LNCaP clone FGC (cell line): ENCODE results near the gene REV3L.

Experiments
- DNase-seq: peaks from one replicate; pipeline ENCODE4 v3.0.0-alpha.2; 2011; ENCODE audit warnings: low read depth
- H3K4me3 ChIP-seq: 2 replicates; pipeline ENCODE4 v1.5.1; 2011; ENCODE audit warnings: mild to moderate bottlenecking, low read depth, low read length, control low read depth
- TF ChIP-seq, protein P1 (sequence below): IDR thresholded peaks from 2 replicates; pipeline ENCODE4 v1.5.1; 2012; ENCODE audit warnings: mild to moderate bottlenecking; ENCODE audit not compliant: control insufficient read depth, insufficient read depth; ENCODE audit errors: extremely low read depth

The REV3L gene

GRCh38 chr6:111416529-111416928 is 66.5 kb downstream of the REV3L start:
- TF ChIP-seq, protein P1, sequence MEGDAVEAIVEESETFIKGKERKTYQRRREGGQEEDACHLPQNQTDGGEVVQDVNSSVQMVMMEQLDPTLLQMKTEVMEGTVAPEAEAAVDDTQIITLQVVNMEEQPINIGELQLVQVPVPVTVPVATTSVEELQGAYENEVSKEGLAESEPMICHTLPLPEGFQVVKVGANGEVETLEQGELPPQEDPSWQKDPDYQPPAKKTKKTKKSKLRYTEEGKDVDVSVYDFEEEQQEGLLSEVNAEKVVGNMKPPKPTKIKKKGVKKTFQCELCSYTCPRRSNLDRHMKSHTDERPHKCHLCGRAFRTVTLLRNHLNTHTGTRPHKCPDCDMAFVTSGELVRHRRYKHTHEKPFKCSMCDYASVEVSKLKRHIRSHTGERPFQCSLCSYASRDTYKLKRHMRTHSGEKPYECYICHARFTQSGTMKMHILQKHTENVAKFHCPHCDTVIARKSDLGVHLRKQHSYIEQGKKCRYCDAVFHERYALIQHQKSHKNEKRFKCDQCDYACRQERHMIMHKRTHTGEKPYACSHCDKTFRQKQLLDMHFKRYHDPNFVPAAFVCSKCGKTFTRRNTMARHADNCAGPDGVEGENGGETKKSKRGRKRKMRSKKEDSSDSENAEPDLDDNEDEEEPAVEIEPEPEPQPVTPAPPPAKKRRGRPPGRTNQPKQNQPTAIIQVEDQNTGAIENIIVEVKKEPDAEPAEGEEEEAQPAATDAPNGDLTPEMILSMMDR: no peak
- no peak overlapping the region for H3K4me3 ChIP-seq
- DNase-seq: no peak

DNA sequence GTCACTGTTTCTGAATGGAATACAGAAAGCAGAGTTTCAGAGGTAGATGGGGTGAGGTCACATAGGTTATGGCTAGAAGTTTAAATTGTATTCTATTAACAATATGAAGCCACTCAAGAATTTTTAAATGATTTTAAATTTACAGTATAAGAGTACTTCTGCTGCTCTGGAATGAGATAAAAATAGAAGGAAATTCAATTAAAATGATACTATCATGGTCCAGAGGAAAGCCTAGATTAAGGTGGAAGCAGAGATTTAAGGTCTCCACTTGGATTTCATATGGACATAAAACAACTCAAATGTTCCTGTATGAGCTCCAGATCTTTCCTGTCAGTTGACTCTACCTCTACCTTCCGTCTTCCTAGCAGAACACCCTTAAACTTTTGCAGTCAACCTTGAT is 68.6 kb downstream of the REV3L start:
- DNase-seq: no peak
- TF ChIP-seq, protein P1: no peak

GRCh38 chr6:111411978-111412566 is 70.9 kb downstream of the REV3L start:
- TF ChIP-seq, protein P1: no peak
- DNase-seq: no peak
- H3K4me3 ChIP-seq: no peak overlapping the region

More for the DNA sequence above, 68.6 kb downstream of the REV3L start:
- H3K4me3 ChIP-seq: no peak overlapping the region

GRCh38 chr6:111411046-111411445 is 72.0 kb downstream of the REV3L start:
- H3K4me3 ChIP-seq: no peak overlapping the region
- TF ChIP-seq, protein P1: no peak
- DNase-seq: no peak

DNA sequence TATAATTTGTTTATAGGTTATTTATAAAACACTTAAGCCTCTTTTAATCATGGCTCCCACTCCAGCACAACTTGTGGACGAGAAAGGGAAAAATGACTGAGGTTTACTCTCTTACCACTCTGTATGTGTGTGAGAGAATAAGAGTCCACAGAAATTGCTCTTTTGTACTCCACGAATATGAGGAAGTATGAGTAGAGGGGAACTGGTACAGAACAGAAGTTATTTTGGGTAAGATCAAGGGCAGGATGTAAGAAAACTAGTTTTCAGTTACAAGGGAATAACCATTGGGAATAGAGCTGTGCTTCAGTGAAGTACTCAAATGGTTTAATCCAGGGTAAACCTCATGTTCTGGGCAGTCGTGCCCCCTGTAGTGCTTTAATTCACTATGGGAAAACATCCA is 72.6 kb downstream of the REV3L start:
- no peak overlapping the region for H3K4me3 ChIP-seq
- DNase-seq: no peak
- TF ChIP-seq, protein P1: no peak

DNA sequence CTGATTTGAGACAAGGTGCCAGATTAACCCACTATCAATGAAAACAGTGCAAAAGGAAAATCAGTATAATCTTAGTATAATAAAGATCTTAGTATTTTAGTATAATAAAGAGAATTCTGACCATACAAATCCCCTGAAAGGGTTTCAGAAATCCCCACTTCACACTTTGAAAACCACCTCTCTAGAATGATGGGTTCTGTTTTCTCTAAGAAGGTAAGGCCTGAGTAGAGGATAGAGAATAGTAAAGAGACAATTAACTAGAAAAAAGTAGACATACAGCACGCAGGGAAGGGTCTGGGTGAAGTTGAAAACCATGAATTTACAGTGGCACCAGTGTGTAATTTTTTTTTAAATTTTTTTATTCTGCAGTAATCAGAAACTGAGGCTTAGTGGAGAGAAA is 73.6 kb downstream of the REV3L start:
- no peak for DNase-seq
- TF ChIP-seq, protein P1: no peak
- H3K4me3 ChIP-seq: no peak overlapping the region

DNA sequence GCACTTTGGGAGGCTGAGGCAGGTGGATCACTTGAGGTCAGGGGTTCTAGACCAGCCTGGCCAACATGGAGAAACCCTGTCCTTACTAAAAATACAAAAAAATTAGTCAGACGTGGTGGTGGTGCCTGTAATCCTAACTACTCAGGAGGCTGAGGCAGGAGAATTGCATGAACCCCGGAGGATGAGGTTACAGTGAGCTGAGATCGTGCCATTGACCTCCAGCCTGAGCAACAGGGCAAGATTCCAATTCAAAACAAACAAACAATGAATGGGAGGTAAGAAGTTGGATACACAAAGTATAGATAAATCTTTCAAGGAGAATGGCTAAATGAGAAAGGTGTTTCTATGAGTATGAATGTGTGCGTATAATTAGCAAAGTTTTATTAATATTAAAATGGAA is 75.3 kb downstream of the REV3L start:
- DNase-seq: no peak
- TF ChIP-seq, protein P1: no peak
- H3K4me3 ChIP-seq: no peak overlapping the region
